Measurements from ENCODE around the gene ADAM12.

The ADAM12 gene

DNA sequence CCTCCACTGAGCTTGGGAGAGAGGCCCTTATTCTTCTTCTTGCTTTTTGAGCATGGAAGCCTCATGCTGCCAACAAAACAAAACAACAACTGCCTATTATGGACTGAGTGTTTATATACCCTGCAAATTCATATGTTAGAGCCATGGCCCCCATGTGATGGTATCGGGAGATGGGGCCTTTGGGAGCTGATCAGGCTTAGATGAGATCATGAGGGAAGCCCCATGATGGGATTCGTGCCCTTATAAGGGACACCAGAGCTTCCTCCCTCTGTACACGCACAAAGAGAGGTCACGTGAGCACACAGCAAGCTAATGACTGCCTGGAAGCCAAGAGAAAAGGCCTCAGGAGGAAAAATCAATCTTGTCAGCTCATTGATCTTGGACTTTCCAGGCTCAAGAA lies 256.9 kb downstream of the ADAM12 start:
- no peaks in the 10 kb centered on the region for H3K9me3 ChIP-seq (replicated peaks; ENCODE audit: insufficient read depth, low read length)

DNA sequence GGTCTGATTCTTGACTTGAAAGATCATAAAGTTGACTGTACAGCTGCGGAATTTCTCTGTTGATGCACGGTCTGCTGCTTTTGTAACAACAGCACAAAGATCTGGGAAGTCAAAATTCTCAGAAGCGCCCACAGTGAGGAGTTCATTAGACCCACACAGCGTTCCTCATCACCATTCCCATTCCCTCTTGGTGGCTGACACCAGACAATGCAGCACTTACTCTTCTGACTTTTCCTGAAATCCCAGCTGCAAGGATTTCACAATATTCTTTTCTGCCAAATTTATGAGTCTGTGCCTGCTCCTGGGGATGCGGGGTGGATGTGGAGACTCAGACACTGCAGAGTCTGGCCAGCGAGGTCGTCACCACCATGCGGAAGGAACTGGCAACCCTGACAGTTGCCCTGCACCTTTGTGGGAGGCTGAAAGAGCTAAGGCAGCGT lies 258.0 kb downstream of the ADAM12 start:
- H3K27ac ChIP-seq (ENCODE audit: low read length) = no peak overlapping the region
- H3K4me3 ChIP-seq (ENCODE audit: low read length) = no peak overlapping the region
- no peak overlapping the region for H3K9ac ChIP-seq (ENCODE audit: low read length)
- no peak for DNase-seq
- no peak overlapping the region for H2AFZ ChIP-seq (ENCODE audit: low read length)
- no peaks in the 10 kb centered on the region for H3K9me3 ChIP-seq (replicated peaks; ENCODE audit: insufficient read depth, low read length)
- H3K9me2 ChIP-seq (replicated peaks; ENCODE audit: insufficient read depth, low read length) = no peaks in the 10 kb centered on the region
- no peaks in the 10 kb centered on the region for H3K27me3 ChIP-seq (replicated peaks; ENCODE audit: insufficient read depth, low read length)
- no peak for TF ChIP-seq EZH2 (optimal IDR thresholded peaks at IDR 0.05; ENCODE audit: low read depth, low read length)
- TF ChIP-seq, protein P1, sequence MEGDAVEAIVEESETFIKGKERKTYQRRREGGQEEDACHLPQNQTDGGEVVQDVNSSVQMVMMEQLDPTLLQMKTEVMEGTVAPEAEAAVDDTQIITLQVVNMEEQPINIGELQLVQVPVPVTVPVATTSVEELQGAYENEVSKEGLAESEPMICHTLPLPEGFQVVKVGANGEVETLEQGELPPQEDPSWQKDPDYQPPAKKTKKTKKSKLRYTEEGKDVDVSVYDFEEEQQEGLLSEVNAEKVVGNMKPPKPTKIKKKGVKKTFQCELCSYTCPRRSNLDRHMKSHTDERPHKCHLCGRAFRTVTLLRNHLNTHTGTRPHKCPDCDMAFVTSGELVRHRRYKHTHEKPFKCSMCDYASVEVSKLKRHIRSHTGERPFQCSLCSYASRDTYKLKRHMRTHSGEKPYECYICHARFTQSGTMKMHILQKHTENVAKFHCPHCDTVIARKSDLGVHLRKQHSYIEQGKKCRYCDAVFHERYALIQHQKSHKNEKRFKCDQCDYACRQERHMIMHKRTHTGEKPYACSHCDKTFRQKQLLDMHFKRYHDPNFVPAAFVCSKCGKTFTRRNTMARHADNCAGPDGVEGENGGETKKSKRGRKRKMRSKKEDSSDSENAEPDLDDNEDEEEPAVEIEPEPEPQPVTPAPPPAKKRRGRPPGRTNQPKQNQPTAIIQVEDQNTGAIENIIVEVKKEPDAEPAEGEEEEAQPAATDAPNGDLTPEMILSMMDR (IDR thresholded peaks at IDR 0.05; ENCODE audit: low read length) = no peak
- no peak for TF ChIP-seq EZH2phosphoT487 (IDR thresholded peaks at IDR 0.05; ENCODE audit: low read length)
- no peaks in the 10 kb centered on the region for H4K20me1 ChIP-seq (ENCODE audit: insufficient read depth, low read length)
- no peak overlapping the region for H3K4me2 ChIP-seq (ENCODE audit: low read depth, low read length)
- no peaks in the 10 kb centered on the region for H3F3A ChIP-seq (ENCODE audit: insufficient read depth, low read length)
- no peaks in the 10 kb centered on the region for H3K79me2 ChIP-seq (ENCODE audit: low read length)
- H3K4me1 ChIP-seq (ENCODE audit: low read length) = no peaks in the 10 kb centered on the region
- H3K36me3 ChIP-seq (replicated peaks; ENCODE audit: insufficient read depth, low read length) = no peaks in the 10 kb centered on the region

More for the DNA sequence above, 256.9 kb downstream of the ADAM12 start:
- DNase-seq = no peak
- no peak overlapping the region for H3K27ac ChIP-seq (ENCODE audit: low read length)
- H3K9ac ChIP-seq (ENCODE audit: low read length) = no peak overlapping the region
- H3K36me3 ChIP-seq (replicated peaks; ENCODE audit: insufficient read depth, low read length) = no peaks in the 10 kb centered on the region
- no peaks in the 10 kb centered on the region for H3K4me1 ChIP-seq (ENCODE audit: low read length)
- H3K4me3 ChIP-seq (ENCODE audit: low read length) = no peak overlapping the region
- H3K27me3 ChIP-seq (replicated peaks; ENCODE audit: insufficient read depth, low read length) = no peaks in the 10 kb centered on the region
- no peak overlapping the region for H2AFZ ChIP-seq (ENCODE audit: low read length)
- H3K4me2 ChIP-seq (ENCODE audit: low read depth, low read length) = no peak overlapping the region
- H3F3A ChIP-seq (ENCODE audit: insufficient read depth, low read length) = no peaks in the 10 kb centered on the region
- H3K9me2 ChIP-seq (replicated peaks; ENCODE audit: insufficient read depth, low read length) = no peaks in the 10 kb centered on the region
- TF ChIP-seq, protein P1 (IDR thresholded peaks at IDR 0.05; ENCODE audit: low read length) = no peak
- TF ChIP-seq EZH2 (optimal IDR thresholded peaks at IDR 0.05; ENCODE audit: low read depth, low read length) = no peak
- H3K79me2 ChIP-seq (ENCODE audit: low read length) = no peaks in the 10 kb centered on the region
- H4K20me1 ChIP-seq (ENCODE audit: insufficient read depth, low read length) = no peaks in the 10 kb centered on the region

DNA sequence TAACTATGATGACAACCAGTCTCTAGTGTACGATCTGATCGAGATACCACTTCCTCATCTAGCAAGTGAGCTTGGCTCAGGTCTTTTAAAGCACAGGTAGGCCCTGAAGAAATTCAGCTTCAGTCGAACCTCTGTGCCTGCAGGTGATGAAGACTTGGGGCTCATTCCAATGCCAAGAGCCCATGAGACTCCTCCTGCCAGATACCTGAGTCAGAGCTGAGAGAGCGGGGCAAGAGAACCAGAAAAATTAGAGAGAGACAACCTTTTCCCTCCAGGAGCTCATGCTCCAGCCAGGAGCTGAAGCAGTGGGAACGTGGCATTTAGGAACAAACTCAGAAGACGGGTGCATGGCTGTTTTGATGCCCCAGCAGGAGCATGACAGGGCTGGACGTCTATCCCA lies 259.3 kb downstream of the ADAM12 start:
- Histone ChIP-seq H3K27me3 (replicated peaks; ENCODE audit: insufficient read depth, low read length) (no peaks in the 10 kb centered on the region), H3K9me3 (replicated peaks; ENCODE audit: insufficient read depth, low read length) (no peaks in the 10 kb centered on the region)

More for the DNA sequence above, 259.3 kb downstream of the ADAM12 start:
- Histone ChIP-seq H3K79me2 (ENCODE audit: low read length) (no peaks in the 10 kb centered on the region), H3K4me3 (ENCODE audit: low read length) (no peak overlapping the region), H3K4me2 (ENCODE audit: low read depth, low read length) (no peak overlapping the region), H2AFZ (ENCODE audit: low read length) (no peak overlapping the region), H3K4me1 (ENCODE audit: low read length) (no peaks in the 10 kb centered on the region), H4K20me1 (ENCODE audit: insufficient read depth, low read length) (no peaks in the 10 kb centered on the region), H3K9ac (ENCODE audit: low read length) (no peak overlapping the region), H3K9me2 (replicated peaks; ENCODE audit: insufficient read depth, low read length) (no peaks in the 10 kb centered on the region), H3K36me3 (replicated peaks; ENCODE audit: insufficient read depth, low read length) (no peaks in the 10 kb centered on the region), H3K27ac (ENCODE audit: low read length) (no peak overlapping the region), H3F3A (ENCODE audit: insufficient read depth, low read length) (no peaks in the 10 kb centered on the region)
- no peak for DNase-seq
- TF ChIP-seq EZH2 (optimal IDR thresholded peaks at IDR 0.05; ENCODE audit: low read depth, low read length) (no peak), EZH2phosphoT487 (IDR thresholded peaks at IDR 0.05; ENCODE audit: low read length) (no peak)
- TF ChIP-seq, protein P1 (IDR thresholded peaks at IDR 0.05; ENCODE audit: low read length) = no peak
